HG03103 (cell line): ENCODE results near the gene SUCLG2.
"Not testable (repeated sequence)": the region's sequence is repeated elsewhere in the genome, so short reads cannot be mapped to it uniquely, and the experiment has no call there.

ENCODE experiments used
- ATAC-seq: cut with Tn5 transposase; IDR thresholded peaks from one replicate; pipeline ENCODE4 v1.9.1; 2021; ENCODE audit warnings: low read depth; ENCODE audit not compliant: unreplicated experiment

Gene SUCLG2

DNA sequence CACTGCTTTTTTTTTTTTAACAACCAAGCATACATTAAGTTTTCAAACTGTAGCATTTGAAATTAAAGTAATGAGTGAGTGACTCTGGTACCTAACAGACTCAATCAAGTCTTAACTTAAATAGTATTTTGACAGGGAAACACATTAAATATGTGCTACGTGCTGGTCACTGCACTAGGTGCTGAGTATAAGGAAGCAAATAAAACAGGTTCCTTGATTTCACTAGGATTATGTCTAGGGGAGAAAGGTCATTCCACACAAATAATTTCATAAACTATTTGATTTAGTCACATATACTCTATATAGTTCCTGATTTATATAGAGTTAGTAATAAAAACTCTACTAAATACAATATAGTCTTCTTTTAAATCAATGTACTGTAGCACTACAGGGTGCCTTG, 89.4 kb downstream of the SUCLG2 start:
- no peak for ATAC-seq

DNA sequence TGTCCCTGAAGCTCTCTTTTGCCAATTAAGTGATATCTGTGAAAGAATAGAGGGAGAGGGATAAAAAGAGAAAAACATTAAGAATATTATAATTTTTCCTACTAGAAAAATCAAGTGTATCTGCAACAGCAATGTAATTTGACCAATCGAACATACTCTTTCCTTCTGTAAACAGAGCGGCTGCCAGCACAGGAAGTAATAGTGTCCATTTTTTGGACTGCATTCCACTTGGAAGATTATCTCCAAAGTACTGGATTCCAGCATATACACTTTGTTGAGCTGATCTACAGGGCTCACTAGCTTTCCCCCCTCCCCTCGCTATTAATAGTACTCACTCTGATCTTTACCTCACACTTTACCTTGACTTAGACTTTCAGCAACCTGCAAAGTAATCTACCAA, 90.4 kb downstream of the SUCLG2 start:
- no peak for ATAC-seq

DNA sequence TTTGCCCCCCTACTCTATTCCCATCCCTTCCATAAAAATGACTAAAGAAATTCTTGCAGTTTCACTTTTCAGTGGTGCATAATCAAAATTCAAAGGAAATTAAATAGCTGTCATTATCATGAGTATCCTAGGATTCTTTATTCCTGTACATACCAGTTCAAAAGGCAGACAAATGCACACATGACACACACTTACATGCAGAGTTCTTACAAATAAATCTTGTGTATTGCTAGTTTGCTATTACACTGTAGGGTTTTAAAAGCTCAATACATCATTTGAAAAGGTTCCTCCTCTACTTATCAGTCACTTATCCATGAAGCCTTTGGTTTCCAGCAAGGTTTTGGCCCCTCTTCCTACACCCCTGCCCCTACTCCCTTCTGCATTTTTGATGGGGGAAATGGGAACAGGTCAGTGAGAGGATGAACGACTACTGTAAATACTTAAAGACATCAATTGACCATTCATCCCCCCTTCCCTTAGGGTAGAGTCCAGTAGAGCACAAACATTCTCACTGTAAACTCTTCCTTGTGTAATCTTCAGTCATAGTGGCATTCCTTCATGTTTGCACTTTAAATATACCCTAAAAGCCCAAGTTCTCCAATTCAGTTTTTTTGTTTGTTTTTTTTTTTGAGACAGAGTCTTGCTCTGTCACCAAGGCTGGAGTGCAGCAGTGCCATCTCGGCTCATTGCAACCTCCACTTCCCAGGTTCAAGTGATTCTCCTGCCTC, 92.6 kb downstream of the SUCLG2 start:
- ATAC-seq = no peak

DNA sequence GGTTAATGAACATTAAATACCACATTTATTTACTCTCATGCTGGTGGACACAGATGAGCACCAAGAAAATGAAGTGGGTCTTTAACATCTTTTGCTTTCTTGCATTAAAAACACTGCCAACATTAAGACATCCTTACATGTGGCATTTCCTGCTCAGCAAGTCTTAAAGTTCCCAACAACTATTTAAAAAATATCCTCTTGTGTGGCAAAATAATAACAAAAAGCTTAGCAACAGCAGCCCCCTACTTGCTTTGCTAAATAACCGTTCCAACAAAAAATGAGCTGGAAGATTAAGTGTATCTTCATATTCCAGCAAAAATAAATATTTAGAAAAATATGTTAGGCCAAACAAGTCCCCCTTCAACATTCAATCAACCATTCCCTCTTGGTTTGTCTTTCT, 93.1 kb downstream of the SUCLG2 start:
- no peak for ATAC-seq

DNA sequence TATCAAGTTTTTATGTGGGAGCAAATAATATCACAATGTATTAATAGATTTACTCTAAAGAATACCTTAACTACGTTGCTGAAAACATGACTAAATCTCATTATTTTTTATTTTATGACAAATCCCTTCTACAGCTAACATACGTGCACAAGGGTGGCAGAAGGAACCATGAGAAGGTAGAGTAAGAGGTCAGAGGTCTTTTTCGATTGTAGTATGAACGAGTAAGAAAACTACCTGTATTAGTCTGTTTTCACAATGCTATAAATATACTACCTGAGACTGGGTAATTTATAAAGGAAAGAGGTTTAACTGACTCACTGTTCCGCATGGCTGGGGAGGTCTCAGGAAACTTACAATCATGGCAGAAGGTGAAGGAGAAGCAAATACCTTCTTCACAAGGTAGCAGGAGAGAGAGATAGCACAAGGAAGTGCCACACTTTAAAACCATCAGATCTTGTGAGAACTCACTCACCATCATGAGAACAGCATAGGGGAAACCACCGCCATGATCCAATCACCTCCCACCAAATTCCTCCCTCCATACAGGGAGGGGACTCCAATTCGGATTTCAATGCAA, 95.3 kb downstream of the SUCLG2 start:
- ATAC-seq = no peak

- no peak for ATAC-seq
These were observed 96.0 kb downstream of the SUCLG2 start for GRCh38 chr3:67558426-67558825.

GRCh38 chr3:67557848-67558355, 96.5 kb downstream of the SUCLG2 start:
- no peak for ATAC-seq

DNA sequence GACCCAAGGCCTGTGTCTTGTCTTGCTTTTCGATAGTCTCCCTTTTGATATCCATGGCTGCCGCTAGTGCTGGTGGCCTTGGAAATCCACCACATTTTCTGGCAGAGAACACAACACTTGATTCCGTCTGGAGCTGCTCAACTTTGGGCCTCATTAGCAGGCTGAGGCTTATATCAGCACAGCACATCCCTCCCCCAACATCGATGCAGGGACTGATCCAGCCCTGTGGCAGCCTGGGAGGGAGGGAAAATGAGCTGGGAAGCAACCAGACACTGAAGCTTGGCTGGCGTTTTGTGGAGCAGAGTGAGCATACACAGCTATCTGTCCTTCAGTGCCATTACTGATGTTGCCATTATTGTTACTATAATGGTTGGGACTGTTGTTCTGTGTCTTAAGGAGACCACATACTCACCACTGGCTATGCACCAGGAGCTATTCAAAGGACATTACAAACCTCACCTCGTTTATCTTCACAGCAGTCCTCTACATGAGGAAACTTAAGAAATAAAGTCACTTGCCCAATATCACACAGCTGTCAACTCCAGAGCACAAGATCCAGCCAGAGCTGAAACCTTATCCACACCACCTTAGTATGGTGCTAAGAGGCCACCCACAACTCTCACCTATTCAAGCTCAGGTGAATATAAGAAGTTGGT, 102.9 kb downstream of the SUCLG2 start:
- no peak for ATAC-seq

DNA sequence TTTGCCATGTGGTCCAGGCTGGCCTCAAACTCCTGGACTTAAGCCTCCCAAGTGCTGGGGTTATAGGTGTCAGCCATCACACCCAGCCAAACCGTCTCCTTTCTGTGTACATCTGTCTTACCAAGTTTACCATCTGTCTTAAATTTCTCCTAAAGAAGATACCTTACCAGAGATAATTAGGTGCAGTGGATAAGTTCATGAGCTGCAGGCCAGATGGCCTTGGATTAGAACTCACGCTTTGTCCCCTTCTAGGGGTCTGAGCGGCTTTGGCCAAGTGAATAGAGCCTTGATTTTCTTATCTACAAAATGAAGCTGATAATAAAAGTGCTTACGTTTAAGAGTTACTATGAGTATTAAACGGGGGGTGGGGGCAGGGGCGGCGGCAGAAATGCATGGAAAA, 103.9 kb downstream of the SUCLG2 start:
- no peak for ATAC-seq

DNA sequence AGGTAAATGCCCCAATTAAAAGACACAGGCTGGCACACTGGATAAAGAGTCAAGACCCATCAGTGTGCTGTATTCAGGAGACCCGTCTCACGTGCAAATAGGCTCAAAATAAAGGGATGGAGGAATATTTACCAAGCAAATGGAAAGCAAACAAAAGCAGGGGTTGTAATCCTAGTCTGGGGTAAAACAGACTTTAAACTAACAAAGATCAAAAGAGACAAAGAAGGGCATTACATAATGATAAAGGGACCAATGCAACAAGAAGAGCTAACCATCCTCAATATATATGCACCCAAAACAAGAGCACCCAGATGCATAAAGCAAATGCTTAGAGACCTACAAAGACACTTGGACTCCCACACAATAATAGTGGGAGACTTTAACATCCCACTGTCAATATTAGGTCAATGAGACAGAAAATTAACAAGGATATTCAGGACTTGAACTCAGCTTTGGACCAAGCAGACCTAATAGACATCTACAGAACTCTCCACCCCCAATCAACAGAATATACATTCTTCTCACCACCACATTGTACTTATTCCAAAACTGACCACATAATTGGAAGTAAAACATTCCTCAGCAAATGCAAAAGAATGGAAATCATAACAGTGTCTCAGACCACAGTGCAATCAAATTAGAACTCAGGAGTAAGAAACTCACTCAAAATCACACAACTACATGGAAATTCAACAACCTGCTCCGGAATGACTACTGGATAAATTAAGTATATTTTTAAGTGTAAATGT, 111.7 kb downstream of the SUCLG2 start:
- not testable (repeated sequence) for ATAC-seq

DNA sequence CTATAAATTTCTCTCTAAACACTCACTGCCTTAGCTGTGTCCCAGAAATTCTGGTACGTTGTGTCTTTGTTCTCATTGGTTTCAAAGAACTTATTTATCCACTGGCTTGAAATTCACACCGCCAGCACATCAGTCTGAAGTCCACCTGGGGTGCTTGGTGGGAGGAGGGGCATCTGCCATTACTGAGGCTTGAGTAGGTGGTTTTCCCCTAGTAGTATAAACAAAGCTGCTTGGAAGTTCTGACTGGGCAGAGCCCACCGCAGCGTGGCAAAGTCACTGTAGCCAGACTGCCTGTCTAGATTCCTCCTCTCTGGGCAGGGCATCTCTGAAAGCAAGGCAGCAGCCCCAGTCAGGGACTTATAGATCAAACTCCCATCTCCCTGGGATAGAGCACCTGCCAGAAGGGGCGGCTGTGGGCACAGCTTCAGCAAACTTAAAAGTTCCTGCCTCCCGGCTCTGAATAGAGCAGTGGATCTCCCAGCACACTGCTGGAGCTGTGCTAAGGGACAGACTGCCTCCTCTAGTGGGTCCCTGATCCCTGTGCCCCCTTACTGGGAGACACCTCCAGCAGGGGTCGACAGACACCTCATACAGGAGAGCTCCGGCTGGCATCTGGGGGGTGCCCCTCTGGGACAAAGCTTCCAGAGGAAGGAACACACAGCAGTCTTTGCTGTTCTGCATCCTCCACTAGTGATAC, 114.1 kb downstream of the SUCLG2 start:
- no peak for ATAC-seq

DNA sequence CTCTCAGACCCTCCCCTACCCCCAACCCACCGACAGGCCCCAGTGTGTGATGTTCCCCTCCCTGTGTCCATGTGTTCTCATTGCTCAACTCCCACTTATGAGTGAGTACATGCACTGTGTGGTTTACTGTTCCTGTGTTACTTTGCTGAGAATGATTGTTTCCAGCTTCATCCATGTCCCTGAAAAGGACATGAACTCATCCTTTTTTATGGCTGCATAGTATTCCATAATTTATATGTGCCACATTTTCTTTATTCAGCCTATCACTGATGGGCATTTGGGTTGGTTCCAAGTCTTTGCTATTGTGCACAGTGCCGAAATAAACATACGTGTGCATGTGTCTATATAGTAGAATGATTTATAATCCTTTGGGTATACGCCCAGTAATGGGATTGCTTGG, 117.2 kb downstream of the SUCLG2 start:
- not testable (repeated sequence) for ATAC-seq

DNA sequence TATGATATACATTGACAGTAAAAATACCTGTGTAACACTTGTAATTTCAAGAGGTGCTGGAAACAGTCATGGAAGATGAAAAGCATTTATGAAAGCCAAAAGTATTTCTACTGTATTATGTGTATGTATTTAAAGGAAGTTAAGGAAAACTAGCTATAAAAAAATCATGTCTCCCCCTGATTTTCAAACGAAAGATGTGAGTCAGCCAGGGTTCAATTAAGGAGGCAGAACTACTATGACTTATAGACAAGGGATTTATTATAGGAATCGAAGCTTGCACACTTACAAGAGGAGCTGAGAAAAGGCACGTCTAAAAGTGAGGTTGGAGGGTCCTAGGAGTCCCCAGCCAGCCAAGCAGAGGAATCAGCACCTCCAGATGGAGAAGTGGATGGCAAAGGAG, 119.4 kb downstream of the SUCLG2 start:
- no peak for ATAC-seq

- no peak for ATAC-seq
These were observed 119.8 kb downstream of the SUCLG2 start for GRCh38 chr3:67534594-67534993.

DNA sequence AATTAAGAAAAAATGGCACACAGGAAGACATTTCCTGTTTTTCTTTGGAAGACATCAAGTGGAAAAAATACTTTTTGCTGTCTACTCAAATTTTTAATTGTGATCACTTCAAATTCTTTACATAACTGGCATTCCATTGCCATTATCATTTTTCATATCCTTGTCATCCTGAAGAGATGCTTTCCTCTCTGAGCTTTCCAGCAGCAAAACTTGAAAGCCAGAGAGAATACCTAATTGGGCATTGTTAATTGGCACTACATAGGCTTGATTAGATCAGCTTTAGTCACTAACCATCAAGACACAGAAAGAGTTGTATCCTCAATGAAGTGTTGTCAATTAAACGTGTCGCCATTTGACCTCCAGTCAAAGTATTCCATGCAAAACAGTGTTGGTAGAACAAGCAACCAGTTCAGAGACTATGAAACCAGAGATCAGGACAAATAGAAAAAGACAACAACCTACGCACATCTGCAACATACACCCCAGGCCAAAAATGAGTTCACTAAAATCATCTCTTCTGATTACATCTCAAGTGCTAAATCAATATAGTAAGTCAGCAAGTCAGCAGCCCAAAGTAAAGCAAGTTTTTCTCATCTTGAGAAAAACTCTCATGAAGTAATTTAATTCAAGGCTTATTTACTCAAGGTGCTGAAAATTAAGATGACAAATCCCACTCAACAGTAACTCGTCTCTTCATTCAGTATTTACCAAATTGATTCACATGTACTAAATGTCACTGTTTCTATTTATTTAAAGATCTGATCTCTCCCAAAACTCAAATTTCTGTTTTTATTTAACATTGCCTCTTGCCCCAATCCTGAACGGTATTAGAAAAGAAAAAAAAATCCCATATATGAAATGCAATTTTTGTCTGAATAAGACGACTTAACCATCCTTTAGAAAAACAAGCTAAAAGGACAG, 123.0 kb downstream of the SUCLG2 start:
- no peak for ATAC-seq

GRCh38 chr3:67529915-67530314, 124.5 kb downstream of the SUCLG2 start:
- ATAC-seq = no peak

DNA sequence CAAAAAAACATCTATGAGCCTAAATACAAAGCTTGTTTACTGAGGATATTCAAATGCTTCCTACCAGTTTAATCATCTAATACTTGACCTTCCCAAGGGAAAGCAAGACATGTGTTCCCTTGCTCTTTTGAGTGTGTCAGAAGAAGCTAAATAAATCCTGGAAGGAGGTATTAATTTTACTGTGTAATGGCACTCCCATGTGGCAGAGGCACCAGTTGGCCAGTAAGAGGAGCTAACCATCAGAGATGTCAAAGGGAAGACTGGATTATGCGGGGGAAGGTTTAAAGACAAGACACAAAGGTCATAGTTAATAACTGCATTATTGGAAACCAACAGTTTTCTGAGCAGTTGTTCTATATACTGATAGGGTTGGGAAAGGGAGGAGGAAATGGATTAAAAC, 125.1 kb downstream of the SUCLG2 start:
- ATAC-seq = no peak

- no peak for ATAC-seq
These were observed 128.2 kb downstream of the SUCLG2 start for GRCh38 chr3:67526246-67526645.

- no peak for ATAC-seq
These were observed 130.4 kb downstream of the SUCLG2 start for GRCh38 chr3:67524046-67524445.
